Posterior cingulate gyrus (tissue), 11 donors: ENCODE measurements around the gene TM2D3.
A peak's percentile ranks its signal among the peaks of the same experiment; 100 is the strongest.

Source experiments
- DNase-seq, 10 donors: peaks; one replicate each; pipeline versions ENCODE4 v3.0.0 to v3.0.0-alpha.2; 2020 to 2021; ENCODE audit warnings: mixed read lengths in 3 of 10
- intact Hi-C: fragments of 100-400 bp; cut with DNase I; formaldehyde crosslinking; loops from one replicate; pipeline ENCODE4 v1.15.1; 2023

TM2D3 gene, protein sequence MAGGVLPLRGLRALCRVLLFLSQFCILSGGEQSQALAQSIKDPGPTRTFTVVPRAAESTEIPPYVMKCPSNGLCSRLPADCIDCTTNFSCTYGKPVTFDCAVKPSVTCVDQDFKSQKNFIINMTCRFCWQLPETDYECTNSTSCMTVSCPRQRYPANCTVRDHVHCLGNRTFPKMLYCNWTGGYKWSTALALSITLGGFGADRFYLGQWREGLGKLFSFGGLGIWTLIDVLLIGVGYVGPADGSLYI

DNA sequence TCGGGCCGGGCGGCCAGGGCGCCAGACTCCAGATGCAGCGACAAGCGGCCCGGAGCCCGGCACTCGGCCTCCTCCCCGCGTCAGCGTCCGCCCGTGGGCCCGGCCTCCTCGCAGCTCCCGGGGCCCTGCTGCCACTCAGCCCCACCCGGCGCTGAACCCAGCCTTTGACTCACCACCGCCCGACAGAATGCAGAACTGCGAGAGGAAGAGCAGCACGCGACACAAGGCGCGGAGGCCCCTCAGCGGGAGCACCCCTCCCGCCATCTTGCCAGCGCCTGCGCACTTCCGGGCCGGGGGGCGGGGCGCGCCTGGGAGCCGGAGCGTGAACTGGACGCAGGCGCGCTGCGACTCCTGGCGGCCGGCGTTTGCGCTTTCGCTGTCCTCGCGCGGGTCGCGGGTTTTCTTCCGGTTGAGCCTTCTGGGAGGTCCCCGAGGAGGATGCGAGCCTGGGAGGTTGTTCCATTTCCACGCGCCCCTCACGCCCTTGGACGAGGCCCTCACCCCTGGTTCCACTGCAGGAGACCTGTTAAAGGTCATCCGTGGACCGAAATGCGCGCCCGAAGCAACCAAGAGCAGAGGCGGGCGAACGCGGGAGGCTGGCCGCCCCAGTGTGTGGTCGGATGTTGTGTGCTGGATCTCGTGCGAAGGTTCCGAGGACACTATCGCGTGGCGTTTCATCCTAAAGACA is at the start of gene TM2D3:
Gene TM2D3, minus strand, starts transcription at position 284 of the 688 bp plus-strand sequence. Its CDS starts 20 bp downstream, at position 264.
- intact Hi-C loops, result loop anchor here (1.0 kb wide), 1 partner anchor 72 kb away; the partner anchor contains the start of gene TARS3
- DNase-seq, result peak; percentile 85 to 98 (median 92)

DNA sequence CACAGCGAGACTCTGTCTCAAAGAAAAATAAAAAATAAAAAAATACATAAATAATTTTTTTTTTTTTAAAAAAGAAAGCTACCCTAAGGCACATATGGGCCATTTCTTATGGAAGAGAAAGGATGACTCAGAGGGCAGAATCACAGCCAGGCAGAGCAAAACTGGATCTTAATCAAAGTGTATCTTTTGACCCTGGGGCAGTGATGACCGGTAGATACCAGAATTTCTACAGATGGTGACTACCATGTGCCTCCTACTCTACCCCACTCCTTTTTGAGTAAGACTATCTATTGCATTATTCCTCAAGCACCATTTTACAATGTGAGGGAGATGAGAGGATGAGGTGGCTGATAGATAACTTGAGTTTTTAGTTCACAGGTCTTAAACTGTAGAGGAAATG is 46.1 kb upstream of the TM2D3 start:
- DNase-seq, result no peak
- intact Hi-C loops, result no loop called here

DNA sequence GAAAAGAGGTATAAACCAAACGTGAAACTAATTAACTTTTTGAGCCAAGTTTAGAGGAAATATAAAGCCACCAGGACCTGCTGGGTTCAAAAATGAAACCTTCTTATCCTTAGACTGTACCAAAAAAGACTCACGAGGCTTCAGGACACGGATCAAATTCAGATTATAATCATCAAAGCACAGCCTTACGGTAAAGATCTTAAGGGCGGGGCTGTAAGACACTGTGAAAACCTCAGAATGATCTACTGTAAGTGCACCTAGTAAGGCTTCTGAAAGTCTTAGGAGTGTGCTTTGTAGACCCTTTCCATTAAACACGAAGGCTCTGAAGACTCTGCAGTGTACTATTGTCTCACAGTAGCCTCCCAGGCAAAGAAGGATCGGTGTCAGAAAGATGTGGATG is 45.3 kb upstream of the TM2D3 start:
- intact Hi-C loops, result no loop called here
- no peak for DNase-seq

DNA sequence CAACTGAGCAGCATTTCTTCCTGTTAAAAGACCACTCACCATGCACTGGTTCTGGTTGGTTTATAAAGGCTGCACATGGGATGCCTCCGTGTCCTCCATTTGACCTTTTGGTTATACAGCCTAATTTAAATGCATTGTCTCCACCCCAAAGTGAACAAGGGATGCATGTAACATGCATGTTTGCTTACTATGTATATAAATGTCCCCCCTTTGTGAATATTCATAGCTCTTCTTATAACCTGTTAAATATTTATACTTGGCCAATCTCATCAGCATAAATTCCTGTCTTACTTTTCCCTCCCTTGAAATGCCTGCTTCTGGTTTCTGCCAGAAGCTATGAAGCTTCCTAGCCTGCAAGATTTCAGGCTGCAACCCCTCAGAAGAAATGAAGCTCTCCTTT is 44.6 kb upstream of the TM2D3 start:
- no peak for DNase-seq
- intact Hi-C loops, result no loop called here

DNA sequence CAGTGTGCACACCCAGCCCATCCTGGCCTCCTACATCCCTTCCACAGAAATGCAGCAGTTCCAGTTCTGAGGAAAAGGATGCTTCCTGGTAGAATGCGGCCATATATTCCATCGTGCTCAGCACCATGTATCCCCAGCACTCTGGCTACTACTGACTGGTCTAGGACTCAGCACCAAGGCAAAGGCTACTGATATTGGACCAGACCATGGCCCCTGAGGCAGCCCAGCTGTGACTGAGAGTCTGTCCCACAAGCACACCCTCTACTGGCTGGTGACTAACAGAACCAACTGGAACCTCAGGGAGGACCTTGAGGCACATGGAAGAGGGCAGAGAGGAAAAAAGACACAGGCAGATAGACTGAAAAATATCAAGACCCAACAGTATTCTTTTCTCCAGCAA is 42.1 kb upstream of the TM2D3 start:
- DNase-seq, result no peak
- intact Hi-C loops, result no loop called here

DNA sequence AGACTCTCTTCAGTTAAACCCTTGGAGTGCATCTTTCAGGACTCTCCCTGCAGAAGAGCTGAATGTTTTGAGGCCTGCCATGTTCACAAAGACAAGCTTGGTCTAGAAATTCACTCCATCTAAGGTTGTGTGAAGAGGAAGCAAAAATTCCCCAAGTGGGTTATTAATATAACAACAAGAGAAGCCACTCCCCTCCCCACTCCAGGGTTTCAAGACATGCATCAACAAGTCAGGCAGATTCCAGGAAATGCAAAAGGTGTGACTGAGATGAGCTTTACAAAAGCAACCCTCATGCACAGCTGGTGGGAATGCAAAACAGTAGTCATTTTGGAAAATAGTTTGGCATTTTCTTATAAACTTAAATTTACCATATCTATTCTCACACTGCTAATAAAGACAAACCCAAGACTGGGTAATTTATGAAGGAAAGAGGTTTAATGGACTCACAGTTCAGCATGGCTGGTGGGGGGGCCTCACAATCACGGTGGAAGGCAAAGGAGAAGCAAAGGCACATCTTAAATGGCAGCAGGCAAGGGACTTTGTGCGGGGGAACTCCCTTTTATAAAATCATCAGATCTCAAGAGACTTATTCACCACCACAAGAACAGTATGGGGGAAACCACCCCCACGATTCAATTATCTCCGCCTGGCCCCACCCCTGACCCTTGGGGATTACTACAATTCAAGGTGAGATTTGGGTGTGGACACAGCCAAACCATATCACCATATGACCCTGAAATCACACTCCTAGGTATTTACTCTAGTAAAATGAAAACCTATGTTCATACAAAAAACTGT is 40.8 kb upstream of the TM2D3 start:
- no peak for DNase-seq
- intact Hi-C loops, result no loop called here

DNA sequence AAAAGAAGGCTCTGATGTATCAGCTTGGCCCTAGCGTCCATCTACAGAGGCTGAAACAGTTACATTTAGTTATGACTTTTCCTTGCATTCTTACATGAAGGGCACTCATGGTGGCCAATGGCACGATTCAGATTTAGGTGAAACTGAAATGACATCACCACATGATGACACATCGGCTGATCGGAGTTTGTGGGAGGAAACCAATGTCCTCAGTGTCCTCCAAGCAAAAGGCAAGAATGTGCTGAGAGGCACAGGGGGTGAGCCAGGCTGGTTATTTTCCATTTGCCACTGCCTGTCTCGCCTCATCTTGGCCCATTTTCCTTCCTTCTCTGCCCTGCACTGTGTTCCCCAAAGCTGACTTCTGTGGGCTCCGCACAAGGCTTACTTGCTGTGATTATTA is 37.7 kb upstream of the TM2D3 start:
- DNase-seq, result peak in 1 of 10 donors; percentile 70
- intact Hi-C loops, result no loop called here

DNA sequence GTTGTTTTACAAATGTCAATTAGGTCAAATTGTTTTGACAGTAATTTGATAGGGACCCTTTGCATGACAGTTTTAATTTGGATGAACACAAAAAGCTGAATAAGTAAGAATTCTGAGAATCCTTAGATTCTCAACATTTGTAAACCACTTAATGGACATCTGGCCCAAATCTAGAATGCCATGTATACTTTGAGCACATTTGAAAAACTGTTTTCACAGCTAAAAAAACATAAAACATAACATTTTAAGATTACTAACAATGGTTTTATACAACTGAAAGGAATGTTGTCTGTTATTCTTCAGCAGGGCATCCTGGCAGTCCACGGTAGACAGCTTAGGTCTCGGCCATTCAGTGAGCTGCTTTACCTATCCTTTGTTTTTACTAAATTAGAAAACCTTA is 34.5 kb upstream of the TM2D3 start:
- no peak for DNase-seq

DNA sequence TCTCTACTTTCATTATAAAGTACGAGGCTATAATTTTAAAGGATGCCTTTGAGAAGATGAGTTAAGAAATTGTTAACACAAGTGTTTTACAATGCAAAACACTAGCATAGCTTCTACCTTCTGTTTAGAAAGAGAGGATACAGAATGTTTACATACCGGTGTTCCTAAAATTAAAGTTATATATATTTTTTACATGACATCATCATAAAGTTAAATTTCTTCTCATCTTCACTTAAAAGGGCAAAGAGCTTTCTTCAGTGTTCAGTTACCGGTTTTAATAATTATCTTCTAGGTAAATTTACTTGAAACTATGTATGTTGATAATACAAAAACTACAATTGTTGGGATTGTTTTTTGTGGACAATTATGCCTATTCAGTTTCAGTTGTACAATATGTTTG is 32.7 kb upstream of the TM2D3 start:
- intact Hi-C loops, result no loop called here
- no peak for DNase-seq

More for the DNA sequence above, 34.5 kb upstream of the TM2D3 start:
- intact Hi-C loops, result no loop called here

DNA sequence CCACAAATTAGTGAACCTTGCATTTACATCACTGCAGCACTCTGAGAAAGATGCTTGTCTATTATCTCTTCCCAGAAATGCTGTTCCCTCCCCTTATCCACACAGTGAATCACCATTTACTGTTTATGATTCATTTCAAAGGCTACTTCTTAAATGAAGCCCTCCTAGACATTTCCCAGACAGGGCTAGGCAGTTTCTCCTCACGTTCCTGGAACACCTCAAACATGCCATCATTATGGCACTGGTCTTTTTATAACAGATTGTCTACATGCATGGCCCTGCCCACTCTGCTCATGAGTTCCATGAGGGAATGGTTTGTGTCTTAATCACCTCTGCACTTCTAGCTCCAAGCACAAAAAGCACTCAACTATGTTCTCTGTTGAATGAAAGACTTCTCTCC is 32.2 kb upstream of the TM2D3 start:
- no peak for DNase-seq
- intact Hi-C loops, result no loop called here

DNA sequence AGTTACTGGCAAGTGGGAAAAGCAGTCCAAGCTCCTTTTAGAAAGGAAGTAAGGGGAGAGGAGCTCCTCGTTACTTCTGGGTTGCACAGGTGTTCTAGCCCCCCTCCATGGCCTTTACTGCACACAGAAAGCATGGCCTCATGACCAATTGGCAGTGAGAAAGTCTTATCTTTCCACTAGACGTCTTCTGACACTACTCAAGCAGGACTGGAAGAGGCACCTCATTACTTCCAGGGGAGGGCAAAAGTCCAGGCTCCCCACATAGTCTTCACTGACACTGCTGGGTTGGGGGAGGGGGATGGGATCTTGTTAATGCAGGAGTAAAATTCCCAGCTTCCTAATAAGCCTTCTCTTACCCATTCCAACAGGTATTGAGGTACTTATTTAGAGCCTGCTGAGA is 27.6 kb upstream of the TM2D3 start:
- DNase-seq, result no peak
- intact Hi-C loops, result no loop called here

DNA sequence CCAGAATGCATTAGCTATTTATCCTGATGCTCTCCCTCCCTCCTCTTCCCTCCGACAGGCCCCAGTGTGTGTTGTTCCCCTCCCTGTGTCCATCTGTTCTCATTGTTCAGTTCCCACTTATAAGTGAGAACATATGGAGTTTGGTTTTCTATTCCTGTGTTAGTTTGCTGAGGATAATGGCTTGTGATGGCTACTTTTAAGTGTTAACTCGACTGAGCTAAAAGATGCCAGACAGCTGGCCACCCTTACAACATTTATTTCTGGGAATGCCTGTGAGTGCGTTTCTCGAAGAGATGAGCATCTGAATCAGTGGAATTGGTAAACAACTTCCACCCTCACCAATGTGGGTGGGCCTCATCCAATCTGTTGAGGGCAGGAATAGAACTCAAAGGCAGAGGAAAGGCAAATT is 24.7 kb upstream of the TM2D3 start:
- intact Hi-C loops, result no loop called here
- peak in 5 of 10 donors; percentile 44 to 88 (median 46) for DNase-seq

DNA sequence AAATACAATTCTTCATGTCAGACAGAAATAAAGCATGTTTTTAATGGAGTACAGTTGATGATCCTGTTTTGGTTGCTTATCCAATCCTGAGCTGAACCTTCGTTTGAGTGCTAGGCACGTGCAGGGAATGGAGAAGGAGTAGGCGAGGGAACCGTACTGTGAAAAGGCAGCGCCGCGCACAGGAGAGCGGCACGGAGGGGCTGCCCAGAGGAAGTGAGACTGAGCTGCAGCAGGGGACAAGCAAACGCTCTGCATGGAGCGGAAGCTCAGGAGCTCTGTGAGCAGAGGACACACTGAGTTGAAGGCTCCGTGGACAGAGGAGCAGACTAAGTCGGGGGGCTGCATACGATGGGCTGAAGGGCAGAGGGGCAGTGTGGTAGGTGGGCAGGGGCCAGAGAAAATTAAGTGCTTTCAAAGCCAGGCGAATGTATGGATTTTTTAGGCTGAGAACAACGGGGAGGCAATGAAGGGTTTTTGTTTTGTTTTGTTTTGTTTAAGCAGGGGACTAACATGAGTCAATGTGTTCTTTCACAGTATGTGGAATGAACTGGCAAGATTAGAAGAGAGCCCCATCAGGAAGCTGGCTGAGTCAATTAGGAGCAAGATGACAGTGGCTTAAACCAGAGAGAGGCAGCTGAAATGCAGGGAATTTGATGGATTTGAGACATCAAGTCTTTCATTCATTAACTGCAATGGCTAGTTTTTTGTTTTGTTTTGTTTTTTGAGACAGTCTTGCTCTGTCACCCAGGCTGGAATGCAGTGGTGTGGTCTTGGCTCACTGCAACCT is 23.8 kb upstream of the TM2D3 start:
- intact Hi-C loops, result no loop called here
- peak in 5 of 10 donors; percentile 25 to 84 (median 40) for DNase-seq

DNA sequence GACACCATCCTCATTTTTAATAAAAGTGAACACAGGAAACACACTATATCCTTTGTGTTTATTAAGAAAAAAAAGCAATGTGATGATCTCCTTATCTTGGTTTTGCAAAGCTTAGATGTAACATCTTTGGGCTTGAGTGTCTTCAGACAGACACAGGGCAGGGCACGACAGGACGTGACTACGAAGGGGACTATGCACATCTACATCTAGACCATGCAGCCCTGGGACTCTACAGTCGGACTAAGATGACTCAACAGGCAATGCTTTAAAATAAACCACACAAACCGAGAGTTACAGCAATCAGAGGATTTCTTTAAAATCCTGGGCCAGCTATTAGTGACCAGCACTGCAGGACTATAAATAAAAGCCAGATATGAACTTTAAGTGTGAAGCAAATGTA is 22.8 kb upstream of the TM2D3 start:
- DNase-seq, result no peak
- intact Hi-C loops, result no loop called here

DNA sequence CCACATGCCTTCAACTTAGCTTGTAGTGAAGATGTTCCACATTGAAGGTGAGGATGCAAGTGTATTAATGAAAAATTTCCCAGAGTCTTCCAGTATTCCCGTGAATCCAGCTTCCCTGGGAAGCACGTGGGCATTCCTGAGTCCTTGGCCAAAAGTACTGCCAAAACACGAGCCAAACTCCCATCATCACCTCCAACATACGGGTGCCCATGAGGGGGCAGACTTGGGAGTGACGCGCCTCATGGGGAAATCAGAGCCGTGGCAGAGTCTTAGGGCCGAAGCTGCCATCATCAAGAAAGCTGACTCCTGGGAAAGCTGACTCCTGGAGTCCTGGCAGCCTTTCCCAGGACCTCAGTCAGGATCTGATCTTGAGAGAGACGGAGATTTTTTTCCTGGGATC is 20.1 kb upstream of the TM2D3 start:
- peak in 1 of 10 donors; percentile 76 for DNase-seq
- intact Hi-C loops, result no loop called here

DNA sequence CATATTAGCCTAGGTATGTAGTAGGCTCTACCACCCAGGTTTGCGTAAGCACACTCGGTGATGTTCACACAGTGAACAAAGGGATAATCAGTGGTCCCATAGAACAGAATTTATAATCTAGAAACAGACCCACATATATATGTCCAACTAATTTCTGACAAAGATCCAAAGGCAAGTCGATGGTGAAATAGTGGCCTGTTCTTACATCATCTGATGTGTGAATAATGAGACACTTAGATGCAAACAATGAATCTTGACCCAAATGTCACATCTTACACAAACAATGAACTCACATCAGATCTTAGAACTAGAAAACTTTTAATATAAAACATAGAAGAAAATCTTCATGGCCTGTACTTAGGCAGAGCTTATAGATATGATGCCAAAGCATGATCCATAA is 17.6 kb upstream of the TM2D3 start:
- intact Hi-C loops, result no loop called here
- no peak for DNase-seq

DNA sequence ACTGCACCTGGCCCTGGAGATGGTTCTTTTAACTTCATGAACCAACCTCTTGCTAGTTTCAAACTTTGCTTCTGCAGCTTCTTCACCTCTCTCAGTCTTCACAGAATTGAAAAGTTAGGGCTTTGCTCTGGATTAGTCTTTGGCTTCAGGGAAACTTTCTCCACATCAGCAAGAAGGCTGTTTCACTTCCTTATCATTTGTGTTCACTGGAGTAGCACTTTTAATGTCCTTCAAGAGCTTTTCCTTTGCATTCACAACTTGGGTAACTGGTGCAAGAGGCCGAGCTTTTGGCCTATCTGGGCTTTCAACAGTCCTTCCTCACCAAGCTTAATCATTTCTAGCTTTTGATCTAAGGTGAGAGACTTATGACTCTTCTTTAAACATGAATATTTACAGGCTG is 15.7 kb upstream of the TM2D3 start:
- intact Hi-C loops, result no loop called here
- no peak for DNase-seq

DNA sequence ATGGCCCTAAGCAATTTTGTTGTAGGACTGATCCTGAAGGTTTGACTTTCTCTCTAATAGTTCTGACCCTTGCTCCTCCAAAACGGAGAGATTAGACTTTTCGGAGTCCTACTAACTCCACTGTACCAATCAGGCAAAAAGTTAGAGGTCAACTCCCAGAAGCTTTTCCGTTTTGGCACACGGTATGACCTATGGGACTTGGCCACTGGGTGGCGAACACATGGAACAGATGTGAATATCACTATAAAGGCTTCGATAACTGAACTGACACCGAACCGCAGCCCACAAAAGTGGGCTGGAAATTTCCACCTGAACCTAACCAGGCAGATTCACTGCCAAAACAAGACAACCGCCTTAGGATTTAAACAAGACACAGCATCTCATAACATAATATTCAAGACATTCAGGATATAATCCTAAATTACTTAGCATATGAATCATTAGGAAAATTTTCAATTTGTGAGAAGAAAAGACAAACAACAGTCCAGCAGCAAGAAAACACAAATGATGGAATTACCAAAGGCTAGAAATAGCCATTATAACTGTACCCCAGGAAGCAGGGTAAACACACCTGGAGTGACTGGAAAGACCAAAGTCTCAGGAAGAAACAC is 12.2 kb upstream of the TM2D3 start:
- peak in 1 of 10 donors; percentile 58 for DNase-seq
- intact Hi-C loops, result no loop called here

DNA sequence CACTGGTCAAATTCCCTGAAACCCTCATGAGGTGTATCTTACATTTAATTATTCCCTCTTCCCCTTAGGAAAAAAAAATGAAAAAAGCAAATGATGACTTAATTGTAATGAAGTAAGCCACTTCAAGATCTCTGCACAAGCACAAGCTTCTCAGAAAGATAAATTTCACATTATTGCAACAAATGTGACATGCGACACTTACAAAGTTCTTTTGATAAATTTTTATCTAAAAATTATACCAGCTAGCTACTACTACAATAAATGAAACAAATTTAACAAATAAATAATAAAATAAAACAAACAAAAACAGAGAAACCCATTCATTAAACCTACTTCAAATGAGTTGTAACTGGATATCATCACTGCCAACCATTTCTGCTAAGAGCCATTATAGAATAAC is 10.0 kb upstream of the TM2D3 start:
- DNase-seq, result no peak
- intact Hi-C loops, result no loop called here

DNA sequence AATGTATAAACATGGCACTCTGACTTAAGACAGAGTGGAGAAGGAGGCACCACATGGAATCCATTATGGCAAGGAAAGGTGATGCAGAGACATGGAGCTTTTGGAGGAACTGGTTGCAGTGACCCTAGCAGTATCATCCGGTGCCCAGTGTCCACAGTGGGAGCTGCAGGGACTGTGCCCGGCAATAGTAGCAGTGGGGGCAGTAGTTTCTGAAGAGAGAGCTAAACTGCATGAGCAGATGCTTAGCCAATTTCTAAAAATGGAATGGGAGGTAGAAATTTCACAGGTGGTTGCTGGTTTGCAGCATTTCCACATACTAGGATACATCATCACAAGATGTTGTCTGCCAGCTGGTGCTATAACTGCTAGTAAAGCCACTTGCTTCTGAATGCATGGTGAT is 7.8 kb upstream of the TM2D3 start:
- no peak for DNase-seq
- intact Hi-C loops, result no loop called here
